OCI-LY1 (cell line): Measurements from ENCODE around the gene IGIP.

Experiments used
- H2AFZ ChIP-seq: fragments of 200-600 bp; sonication (generic), shearing (Covaris generic); 2 replicates; pipeline ENCODE4 v1.6.0; 2014; ENCODE audit warnings: antibody characterized with exemption, mild to moderate bottlenecking, low read length
- H3F3A ChIP-seq: fragments of 200-600 bp; sonication (generic), shearing (Covaris generic); 2 replicates; pipeline ENCODE4 v1.6.0; 2014; ENCODE audit warnings: mild to moderate bottlenecking, antibody characterized with exemption, low read length, moderate library complexity; ENCODE audit not compliant: insufficient read depth
- H3K27ac ChIP-seq: fragments of 200-600 bp; sonication (generic); 2 replicates; pipeline ENCODE4 v1.5.1; 2014; ENCODE audit warnings: low read length, mixed run types, mild to moderate bottlenecking, low read depth; ENCODE audit not compliant: poor library complexity, severe bottlenecking
- H3K27me3 ChIP-seq: fragments of 200-600 bp; sonication (generic); 2 replicates; pipeline ENCODE4 v1.6.0; 2014; ENCODE audit warnings: antibody characterized with exemption, mild to moderate bottlenecking, low read length, moderate library complexity; ENCODE audit not compliant: insufficient read depth
- H3K36me3 ChIP-seq: fragments of 200-600 bp; sonication (generic); 2 replicates; pipeline ENCODE4 v1.6.1; 2014; ENCODE audit warnings: mild to moderate bottlenecking, antibody characterized with exemption, low read length, moderate library complexity, mixed read lengths; ENCODE audit not compliant: insufficient read depth
- H3K4me1 ChIP-seq: fragments of 200-600 bp; sonication (generic); 2 replicates; pipeline ENCODE4 v1.5.1; 2014; ENCODE audit warnings: mild to moderate bottlenecking, low read length, moderate library complexity; ENCODE audit not compliant: insufficient read depth, severe bottlenecking
- H3K4me2 ChIP-seq: fragments of 200-600 bp; sonication (generic), shearing (Covaris generic); 2 replicates; pipeline ENCODE4 v1.6.1; 2014; ENCODE audit warnings: low read length
- H3K4me3 ChIP-seq: fragments of 200-600 bp; sonication (generic); 2 replicates; pipeline ENCODE4 v1.5.1; 2014; ENCODE audit warnings: low read length, low read depth, mild to moderate bottlenecking, mixed read lengths; ENCODE audit not compliant: poor library complexity, severe bottlenecking
- H3K79me2 ChIP-seq: fragments of 200-600 bp; shearing (Covaris generic); 2 replicates; pipeline ENCODE4 v1.6.1; 2016; ENCODE audit warnings: mixed run types, low read length, mixed read lengths; ENCODE audit not compliant: insufficient read depth
- H3K9ac ChIP-seq: fragments of 200-600 bp; sonication (generic), shearing (Covaris generic); 2 replicates; pipeline ENCODE4 v1.6.1; 2014; ENCODE audit warnings: mild to moderate bottlenecking, low read length, mixed read lengths
- H3K9me2 ChIP-seq: fragments of 200-600 bp; sonication (generic), shearing (Covaris generic); 2 replicates; pipeline ENCODE4 v1.6.1; 2014; ENCODE audit warnings: low read depth, mild to moderate bottlenecking, low read length, mixed read lengths
- H3K9me3 ChIP-seq: fragments of 200-600 bp; shearing (Covaris generic); 2 replicates; pipeline ENCODE4 v1.6.1; 2014; ENCODE audit warnings: low read length, mixed read lengths
- H4K20me1 ChIP-seq: fragments of 200-600 bp; sonication (generic), shearing (Covaris generic); 2 replicates; pipeline ENCODE4 v1.6.0; 2016; ENCODE audit warnings: mild to moderate bottlenecking, low read length; ENCODE audit not compliant: insufficient read depth
- EZH2 ChIP-seq: fragments of 200-600 bp; sonication (generic), shearing (Covaris generic); IDR thresholded peaks from 2 replicates; pipeline ENCODE4 v1.8.0; 2017; ENCODE audit warnings: borderline replicate concordance, mixed run types, mild to moderate bottlenecking, antibody characterized with exemption, low read length, moderate library complexity, mixed read lengths
- TF ChIP-seq, protein P1 (sequence below): fragments of 200-600 bp; sonication (generic), shearing (Covaris generic); IDR thresholded peaks from 2 replicates; pipeline ENCODE4 v1.5.1; 2017; ENCODE audit warnings: mild to moderate bottlenecking, antibody characterized with exemption, low read length, moderate library complexity, mixed read lengths

IGIP gene

GRCh38 chr5:140141241-140141640 lies 15.5 kb downstream of the IGIP start:
- no peaks in the 10 kb centered on the region for H3K9me2 ChIP-seq
- no peak overlapping the region for H3K4me2 ChIP-seq
- no peak for TF ChIP-seq EZH2
- TF ChIP-seq, protein P1, sequence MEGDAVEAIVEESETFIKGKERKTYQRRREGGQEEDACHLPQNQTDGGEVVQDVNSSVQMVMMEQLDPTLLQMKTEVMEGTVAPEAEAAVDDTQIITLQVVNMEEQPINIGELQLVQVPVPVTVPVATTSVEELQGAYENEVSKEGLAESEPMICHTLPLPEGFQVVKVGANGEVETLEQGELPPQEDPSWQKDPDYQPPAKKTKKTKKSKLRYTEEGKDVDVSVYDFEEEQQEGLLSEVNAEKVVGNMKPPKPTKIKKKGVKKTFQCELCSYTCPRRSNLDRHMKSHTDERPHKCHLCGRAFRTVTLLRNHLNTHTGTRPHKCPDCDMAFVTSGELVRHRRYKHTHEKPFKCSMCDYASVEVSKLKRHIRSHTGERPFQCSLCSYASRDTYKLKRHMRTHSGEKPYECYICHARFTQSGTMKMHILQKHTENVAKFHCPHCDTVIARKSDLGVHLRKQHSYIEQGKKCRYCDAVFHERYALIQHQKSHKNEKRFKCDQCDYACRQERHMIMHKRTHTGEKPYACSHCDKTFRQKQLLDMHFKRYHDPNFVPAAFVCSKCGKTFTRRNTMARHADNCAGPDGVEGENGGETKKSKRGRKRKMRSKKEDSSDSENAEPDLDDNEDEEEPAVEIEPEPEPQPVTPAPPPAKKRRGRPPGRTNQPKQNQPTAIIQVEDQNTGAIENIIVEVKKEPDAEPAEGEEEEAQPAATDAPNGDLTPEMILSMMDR = no peak
- H3K27ac ChIP-seq = no peak overlapping the region
- no peak overlapping the region for H3K9ac ChIP-seq
- H3F3A ChIP-seq = no peaks in the 10 kb centered on the region
- H3K9me3 ChIP-seq = no peaks in the 10 kb centered on the region
- no peak overlapping the region for H3K4me3 ChIP-seq
- no peak overlapping the region for H2AFZ ChIP-seq
- no peaks in the 10 kb centered on the region for H3K4me1 ChIP-seq
- H4K20me1 ChIP-seq = no peaks in the 10 kb centered on the region
- H3K27me3 ChIP-seq = peaks cover 9% of the 10 kb centered on the region; the same call in 1 of the 2 replicates
- no peaks in the 10 kb centered on the region for H3K79me2 ChIP-seq
- no peaks in the 10 kb centered on the region for H3K36me3 ChIP-seq

DNA sequence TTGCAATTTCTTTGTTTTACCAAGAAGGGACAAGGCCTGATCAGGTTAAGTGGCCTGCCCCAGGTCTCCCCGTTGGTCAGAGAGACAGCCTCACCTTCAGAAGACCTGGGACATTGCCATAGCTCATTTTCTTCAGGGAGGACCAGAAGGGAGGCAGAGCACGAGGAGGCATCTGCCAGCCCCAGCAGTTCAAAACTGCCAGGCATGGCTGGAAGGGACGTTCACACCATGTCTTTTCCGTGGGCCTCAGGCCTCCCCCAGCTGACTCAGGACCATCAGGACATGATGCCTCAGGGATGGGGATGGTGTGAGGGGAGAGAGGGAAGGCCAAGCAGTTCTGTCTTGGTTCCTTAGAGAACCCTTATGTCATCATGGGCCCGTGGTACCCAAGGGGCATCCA lies 16.5 kb downstream of the IGIP start:
- no peaks in the 10 kb centered on the region for H3F3A ChIP-seq
- H2AFZ ChIP-seq = no peak overlapping the region
- H3K9me3 ChIP-seq = no peaks in the 10 kb centered on the region
- H3K27ac ChIP-seq = no peak overlapping the region
- no peak for TF ChIP-seq EZH2
- TF ChIP-seq, protein P1 = no peak
- no peaks in the 10 kb centered on the region for H3K79me2 ChIP-seq
- no peak overlapping the region for H3K4me2 ChIP-seq
- H4K20me1 ChIP-seq = no peaks in the 10 kb centered on the region
- H3K36me3 ChIP-seq = no peaks in the 10 kb centered on the region
- H3K9me2 ChIP-seq = no peaks in the 10 kb centered on the region
- no peak overlapping the region for H3K4me3 ChIP-seq
- H3K9ac ChIP-seq = no peak overlapping the region
- H3K27me3 ChIP-seq = peaks cover 9% of the 10 kb centered on the region; the same call in 1 of the 2 replicates
- H3K4me1 ChIP-seq = no peaks in the 10 kb centered on the region

DNA sequence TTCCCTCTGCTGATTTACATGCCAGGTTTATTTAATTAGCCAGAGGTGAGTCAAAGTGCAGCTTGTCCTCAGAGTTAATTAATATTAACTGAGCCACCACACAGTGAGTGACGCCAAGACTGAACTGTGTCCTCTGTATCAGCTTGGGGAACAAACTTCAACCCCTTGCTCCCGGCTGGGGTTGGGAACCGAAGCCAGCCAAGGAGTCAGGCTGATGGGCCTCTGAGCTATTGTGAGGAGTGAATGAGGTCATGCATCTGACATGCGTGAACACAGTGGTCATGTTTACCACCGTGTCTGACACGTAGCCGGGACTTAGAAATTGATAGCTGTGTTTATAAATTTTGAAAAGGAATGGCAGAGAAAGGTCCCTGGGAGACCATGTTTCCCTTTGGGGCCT lies 17.1 kb downstream of the IGIP start:
- no peaks in the 10 kb centered on the region for H3K79me2 ChIP-seq
- H4K20me1 ChIP-seq = no peaks in the 10 kb centered on the region
- no peaks in the 10 kb centered on the region for H3K4me1 ChIP-seq
- H3K4me2 ChIP-seq = no peak overlapping the region
- no peaks in the 10 kb centered on the region for H3K36me3 ChIP-seq
- H3K4me3 ChIP-seq = no peak overlapping the region
- H3K27me3 ChIP-seq = peaks cover 9% of the 10 kb centered on the region; the same call in 1 of the 2 replicates
- H3K9ac ChIP-seq = no peak overlapping the region
- no peak overlapping the region for H3K27ac ChIP-seq
- no peaks in the 10 kb centered on the region for H3K9me3 ChIP-seq
- TF ChIP-seq EZH2 = no peak
- TF ChIP-seq, protein P1 = no peak
- H3K9me2 ChIP-seq = no peaks in the 10 kb centered on the region
- H3F3A ChIP-seq = no peaks in the 10 kb centered on the region
- H2AFZ ChIP-seq = no peak overlapping the region
